Endothelial cell of umbilical vein (primary cell): ENCODE results near the gene DPP3. TPM values are rescaled to one million over a fixed set of nuclear protein-coding genes. Genes with fewer than 3 reads are reported as not detected.

Experiments
- BruUV-seq: library from RNA; stranded (reverse); fragments of 400-500 nt; replicated peaks from 2 replicates; lab custom pipeline; 2021; lab: Mats Ljungman, UMichigan
- CTCF ChIA-PET: fragments of 300-600, 350-600 bp; sonication (Branson Sonifier 250); formaldehyde crosslinking; loops from one replicate; lab custom pipeline; 2021; ENCODE audit warnings: antibody characterized with exemption, inconsistent platforms; lab: Charles Lee
- POLR2A ChIA-PET: fragments of 300-600, 350-600 bp; sonication (Branson Sonifier 250); formaldehyde crosslinking; loops from one replicate; lab custom pipeline; 2021; ENCODE audit warnings: antibody characterized with exemption, inconsistent platforms; lab: Charles Lee
- DNase-seq: peaks from one replicate; pipeline ENCODE4 v3.0.0-alpha.2; 2011; ENCODE audit warnings: low read depth, low spot score
- FAIRE-seq: peaks from 2 replicates; lab custom pipeline; 2011; peaks lifted over from hg19 to GRCh38; lab: Jason Lieb, UNC
- H2AFZ ChIP-seq: 2 replicates; pipeline ENCODE4 v1.6.0; 2012; ENCODE audit warnings: low read depth, low read length, control low read depth, inconsistent platforms
- H3K27ac ChIP-seq: 2 replicates; pipeline ENCODE4 v1.5.1; 2011; ENCODE audit warnings: low read depth, mild to moderate bottlenecking, control low read depth, low read length, moderate library complexity; ENCODE audit not compliant: insufficient read depth
- H3K27me3 ChIP-seq, 2 experiments: 2 replicates each; pipeline versions ENCODE4 v1.6.0 to v1.6.1; 2011; ENCODE audit warnings: low read length in 2 of 2, mixed read lengths in 1 of 2; ENCODE audit not compliant: control insufficient read depth in 2 of 2, insufficient read depth in 2 of 2
- H3K36me3 ChIP-seq, 2 experiments: 2 replicates in 1 of 2; 3 replicates in 1 of 2; pipeline ENCODE4 v1.5.1; 2011; ENCODE audit warnings: low read length in 2 of 2, mild to moderate bottlenecking in 1 of 2, moderate library complexity in 1 of 2; ENCODE audit not compliant: control insufficient read depth in 2 of 2, insufficient read depth in 2 of 2; ENCODE audit errors: extremely low read depth in 1 of 2
- H3K4me1 ChIP-seq: 3 replicates; pipeline ENCODE4 v1.5.1; 2011; ENCODE audit warnings: mild to moderate bottlenecking, low read length; ENCODE audit not compliant: control insufficient read depth, insufficient read depth; ENCODE audit errors: extremely low read depth
- H3K4me2 ChIP-seq: 2 replicates; pipeline ENCODE4 v1.6.1; 2011; ENCODE audit warnings: low read length, control low read depth, mixed read lengths; ENCODE audit not compliant: insufficient read depth
- H3K4me3 ChIP-seq, 3 experiments: fragments of 200-600 bp in 1 of 3; sonication (generic), shearing (Covaris generic) in 1 of 3; replicated peaks in 1 of 3; 2 replicates each; pipeline ENCODE4 v1.5.1; 2011 to 2016; ENCODE audit warnings: control low read depth in 3 of 3, low read length in 3 of 3, mild to moderate bottlenecking in 2 of 3, inconsistent platforms in 1 of 3, low read depth in 1 of 3, moderate library complexity in 1 of 3; ENCODE audit not compliant: insufficient read depth in 1 of 3
- H3K79me2 ChIP-seq: 2 replicates; pipeline ENCODE4 v1.6.0; 2012; ENCODE audit warnings: low read length, inconsistent platforms; ENCODE audit not compliant: control insufficient read depth, insufficient read depth
- H3K9ac ChIP-seq: replicated peaks from 2 replicates; pipeline ENCODE3; 2011; ENCODE audit warnings: low read length, control low read depth; ENCODE audit not compliant: insufficient read depth; ENCODE audit errors: extremely low read depth
- H3K9me1 ChIP-seq: replicated peaks from 3 replicates; pipeline ENCODE4 v1.6.0; 2011; ENCODE audit warnings: mild to moderate bottlenecking, low read length; ENCODE audit not compliant: control insufficient read depth, insufficient read depth; ENCODE audit errors: extremely low read depth
- H3K9me3 ChIP-seq: replicated peaks from 2 replicates; pipeline ENCODE4 v1.5.1; 2012; ENCODE audit warnings: low read length, inconsistent platforms; ENCODE audit not compliant: control insufficient read depth, insufficient read depth
- H4K20me1 ChIP-seq: replicated peaks from 2 replicates; pipeline ENCODE3; 2011; ENCODE audit warnings: mild to moderate bottlenecking, low read length; ENCODE audit not compliant: control insufficient read depth, insufficient read depth; ENCODE audit errors: extremely low read depth
- CTCF ChIP-seq, 2 donors: IDR thresholded peaks; 1 replicate in 1 of 2; 2 replicates in 1 of 2; pipeline ENCODE4 v1.5.1; 2011; ENCODE audit warnings: low read length in 2 of 2, mild to moderate bottlenecking in 2 of 2, moderate library complexity in 2 of 2, control low read depth in 1 of 2, inconsistent platforms in 1 of 2, low read depth in 1 of 2; ENCODE audit not compliant: insufficient read depth in 1 of 2; ENCODE audit errors: extremely low read depth in 1 of 2
- EZH2 ChIP-seq: IDR thresholded peaks from 2 replicates; pipeline ENCODE4 v1.6.1; 2012; ENCODE audit warnings: borderline replicate concordance, low read depth, mild to moderate bottlenecking, moderate library complexity, low read length, inconsistent platforms; ENCODE audit not compliant: severe bottlenecking
- FOS ChIP-seq: IDR thresholded peaks from 2 replicates; pipeline ENCODE4 v1.6.1; 2011; ENCODE audit warnings: mild to moderate bottlenecking, low read length, moderate library complexity, borderline replicate concordance; ENCODE audit not compliant: insufficient read depth
- GATA2 ChIP-seq: IDR thresholded peaks from 2 replicates; pipeline ENCODE4 v1.7.0; 2011; ENCODE audit warnings: low read depth, mild to moderate bottlenecking, moderate library complexity, mixed read lengths, low read length; ENCODE audit not compliant: insufficient read length, insufficient read depth
- JUN ChIP-seq: IDR thresholded peaks from 2 replicates; pipeline ENCODE4 v1.6.1; 2011; ENCODE audit warnings: borderline replicate concordance, low read depth; ENCODE audit not compliant: insufficient read length, insufficient read depth
- MAX ChIP-seq: IDR thresholded peaks from 2 replicates; pipeline ENCODE4 v1.6.1; 2011; ENCODE audit not compliant: insufficient read depth, insufficient read length
- MYC ChIP-seq: IDR thresholded peaks from one replicate; pipeline ENCODE4 v1.6.1; 2011; ENCODE audit warnings: mild to moderate bottlenecking, low read depth, low read length
- POLR2A ChIP-seq: IDR thresholded peaks from 2 replicates; pipeline ENCODE4 v1.6.1; 2012; ENCODE audit warnings: low read depth, mild to moderate bottlenecking, control low read depth, low read length
- POLR2AphosphoS5 ChIP-seq: IDR thresholded peaks from 2 replicates; pipeline ENCODE4 v1.6.1; 2012; ENCODE audit warnings: low read depth, mild to moderate bottlenecking, control low read depth, low read length, moderate library complexity; ENCODE audit not compliant: insufficient read depth
- dilution Hi-C: fragments of 300-500 bp; cut with MboI; formaldehyde crosslinking; loops from one replicate; pipeline ENCODE4 v1.15.0; 2019; ENCODE audit warnings: low sequenced_read_pairs; ENCODE audit not compliant: extremely low pct_ligation_motif_present
- intact Hi-C: fragments of 100-400 bp; cut with micrococcal nuclease; formaldehyde crosslinking; loops from one replicate; pipeline ENCODE4 v1.10.0; 2022
- polyA plus RNA-seq, 4 experiments: library from polyadenylated mRNA; depleted of rRNA in 3 of 4; stranded (reverse) in 3 of 4; unstranded in 1 of 4; fragments of >200 nt; gene quantifications; 2 replicates each; pipeline versions ENCODE4 v1.2.1 to v1.2.3, GENCODE V29; 2011 to 2012; ENCODE audit warnings: missing spikeins in 1 of 4
- total RNA-seq: library from RNA; stranded (reverse); gene quantifications from 2 replicates; pipeline ENCODE4 v1.2.3, GENCODE V29; 2021

Gene DPP3
- total and polyA plus RNA-seq, 2 donors (not counting 3 experiments of a cell fraction or from before 2014, with no cell fraction given) = 46.4 to 50.4 TPM

GRCh38 chr11:66447012-66447411 is 33.2 kb upstream of the DPP3 start:
- H3K27me3 ChIP-seq = peaks cover 0 to 2% of the 10 kb centered on the region in 2 experiments
- ChIA-PET CTCF (interaction anchor here (1.3 to 1.4 kb wide), 3 partner anchors 8 to 136 kb away, joined by 3 to 6 read pairs (median 3); partner anchors contain the start of gene MRPL11), POLR2A (no interaction called here)
- DNase-seq = no peak
- no peaks in the 10 kb centered on the region for H3K79me2 ChIP-seq
- no peaks in the 10 kb centered on the region for H4K20me1 ChIP-seq
- no peaks in the 10 kb centered on the region for H3K9me1 ChIP-seq
- H3K27ac ChIP-seq = no peak overlapping the region
- no peak for TF ChIP-seq FOS
- no peaks in the 10 kb centered on the region for H3K36me3 ChIP-seq
- H2AFZ ChIP-seq = no peak overlapping the region
- no peaks in the 10 kb centered on the region for H3K4me1 ChIP-seq
- dilution Hi-C loops (no loop called here), intact Hi-C loops (no loop called here)
- H3K9me3 ChIP-seq = no peaks in the 10 kb centered on the region
- FAIRE-seq = no peak
- no peak overlapping the region for H3K4me3 ChIP-seq
- H3K4me2 ChIP-seq = no peak overlapping the region
- H3K9ac ChIP-seq = no peak overlapping the region
- no TSS peak for BruUV-seq

- DNase-seq = no peak
- peaks cover 0 to 7% of the 10 kb centered on the region in 2 experiments for H3K27me3 ChIP-seq
- H3K4me2 ChIP-seq = no peak overlapping the region
- TF ChIP-seq MYC (no peak), FOS (no peak), GATA2 (no peak), JUN (no peak), CTCF (IDR thresholded peaks at IDR 0.05; ENCODE audit: extremely low read depth in 1 of 2, insufficient read depth in 1 of 2, low read depth in 1 of 2, low read length in 2 of 2) (no peak), POLR2A (no peak), MAX (no peak), EZH2 (no peak), POLR2AphosphoS5 (no peak)
- no TSS peak for BruUV-seq
- H3K9me3 ChIP-seq = no peaks in the 10 kb centered on the region
- H3K4me1 ChIP-seq = no peaks in the 10 kb centered on the region
- no peaks in the 10 kb centered on the region for H3K9me1 ChIP-seq
- dilution Hi-C loops = no loop called here
- H3K27ac ChIP-seq = no peak overlapping the region
- intact Hi-C loops = no loop called here
- H4K20me1 ChIP-seq = no peaks in the 10 kb centered on the region
- CTCF ChIA-PET = interaction anchor here (1.0 kb wide), 1 partner anchor 10 kb away, joined by 4 read pairs; the partner anchor contains the start of gene MRPL11
- H3K9ac ChIP-seq = no peak overlapping the region
- H3K79me2 ChIP-seq = no peaks in the 10 kb centered on the region
- POLR2A ChIA-PET = no interaction called here
- no peak overlapping the region for H2AFZ ChIP-seq
- H3K4me3 ChIP-seq = no peak overlapping the region
- FAIRE-seq = no peak
- no peaks in the 10 kb centered on the region for H3K36me3 ChIP-seq
Observed at GRCh38 chr11:66448523-66448922, 31.7 kb upstream of the DPP3 start.
